Naive B cell (primary cell): ENCODE measurements around the gene CLEC16A. TPM values are rescaled to one million over a fixed set of nuclear protein-coding genes. Genes with fewer than 3 reads are reported as not detected.

ENCODE experiments used
- ATAC-seq, 2 donors: fragments of 150-1000 bp; cut with Tn5 transposase; 2 replicates each; pipeline ENCODE4 v1.10.0; 2021; ENCODE audit warnings: low read depth in 2 of 2, mild to moderate bottlenecking in 2 of 2, moderate library complexity in 2 of 2
- DNase-seq: peaks from one replicate; pipeline ENCODE4 v3.0.0; 2022
- H3K27ac Mint-ChIP-seq, 6 donors: one replicate each; pipeline ENCODE4 v1.8.0; 2020 to 2022; ENCODE audit warnings: mild to moderate bottlenecking in 6 of 6, mixed read lengths in 6 of 6, moderate library complexity in 5 of 6, inconsistent platforms in 2 of 6
- H3K27me3 Mint-ChIP-seq, 3 donors: one replicate each; pipeline ENCODE4 v1.8.0; 2021 to 2022; ENCODE audit warnings: mixed read lengths in 3 of 3, mild to moderate bottlenecking in 1 of 3
- H3K36me3 Mint-ChIP-seq, 2 donors: one replicate each; pipeline ENCODE4 v1.8.0; 2020 to 2022; ENCODE audit warnings: mixed read lengths in 2 of 2, inconsistent platforms in 1 of 2, mild to moderate bottlenecking in 1 of 2
- H3K4me1 Mint-ChIP-seq, 3 donors: one replicate each; pipeline ENCODE4 v1.8.0; 2020 to 2022; ENCODE audit warnings: mixed read lengths in 3 of 3, inconsistent platforms in 1 of 3, mild to moderate bottlenecking in 1 of 3, moderate library complexity in 1 of 3
- H3K4me3 Mint-ChIP-seq, 8 donors: one replicate each; pipeline ENCODE4 v1.8.0; 2020 to 2022; ENCODE audit warnings: mild to moderate bottlenecking in 8 of 8, mixed read lengths in 8 of 8, moderate library complexity in 8 of 8, inconsistent platforms in 2 of 8
- H3K9me3 Mint-ChIP-seq, 7 donors: one replicate each; pipeline ENCODE4 v1.8.0; 2020 to 2022; ENCODE audit warnings: mixed read lengths in 7 of 7, mild to moderate bottlenecking in 5 of 7, inconsistent platforms in 2 of 7, moderate library complexity in 1 of 7
- polyA plus RNA-seq, 6 donors: library from polyadenylated mRNA; unstranded; fragments of 300-500 nt; fragmentation: Illumina TruSeq; gene quantifications; one replicate each; pipeline ENCODE4 v1.2.3, GENCODE V29; 2021; ENCODE audit warnings: low read depth in 6 of 6

The CLEC16A gene
- polyA plus RNA-seq, 6 donors from 2014 or later: 11.8 to 34.9 (median 18.7) TPM

GRCh38 chr16:11204513-11205047 lies 260.2 kb downstream of the CLEC16A start:
- DNase-seq (no peak), ATAC-seq (no peak)
- peaks cover 0 to 68% (median 23%) of the 10 kb centered on the region in 3 donors for H3K27me3 Mint-ChIP-seq
- H3K4me3 Mint-ChIP-seq: no peak overlapping the region
- H3K36me3 Mint-ChIP-seq: no peaks in the 10 kb centered on the region
- no peak overlapping the region for H3K27ac Mint-ChIP-seq
- H3K4me1 Mint-ChIP-seq: peaks cover 11 to 25% (median 17%) of the 10 kb centered on the region in 3 donors
- peaks cover 0 to 4% (median 2%) of the 10 kb centered on the region in 7 donors for H3K9me3 Mint-ChIP-seq

DNA sequence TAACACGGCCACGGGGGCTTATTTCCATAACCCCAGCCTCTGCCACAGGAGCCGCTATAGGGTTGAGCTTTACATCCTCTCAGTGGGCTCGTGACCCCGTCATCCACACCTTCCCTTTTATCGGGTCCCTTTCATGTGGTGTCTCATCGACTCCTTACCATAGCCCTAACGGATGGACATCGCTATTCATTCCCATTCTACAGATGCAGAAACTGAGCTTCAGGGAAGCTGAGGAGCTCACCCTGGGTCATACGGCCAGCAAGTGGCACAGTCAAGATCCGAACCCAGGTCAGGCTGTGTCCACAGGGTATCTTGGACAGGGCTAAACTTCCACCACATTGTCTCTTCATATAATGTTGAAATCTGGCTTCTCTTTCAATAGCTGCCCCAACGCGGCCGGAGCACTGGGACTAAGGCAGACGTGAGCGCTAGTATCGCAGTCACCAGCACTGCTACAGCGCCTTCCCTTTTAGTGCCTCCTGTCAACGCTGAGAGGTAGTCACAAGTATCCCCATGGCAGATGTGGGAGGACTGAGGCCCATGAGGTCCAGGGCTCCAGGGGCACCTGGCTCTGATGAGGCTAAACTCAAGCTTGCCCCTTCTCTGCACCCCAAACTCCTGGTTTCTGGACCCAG lies 260.8 kb downstream of the CLEC16A start:
- Mint-ChIP-seq H3K27me3 (peaks cover 0 to 68% (median 23%) of the 10 kb centered on the region in 3 donors), H3K27ac (no peak overlapping the region)
- ATAC-seq: no peak

GRCh38 chr16:11205754-11206581 lies 261.6 kb downstream of the CLEC16A start:
- Mint-ChIP-seq H3K4me3 (no peak overlapping the region), H3K9me3 (peaks cover 0 to 4% (median 2%) of the 10 kb centered on the region in 7 donors), H3K27me3 (peaks cover 0 to 62% (median 25%) of the 10 kb centered on the region in 3 donors), H3K36me3 (no peaks in the 10 kb centered on the region), H3K27ac (no peak overlapping the region), H3K4me1 (peaks cover 15 to 30% (median 23%) of the 10 kb centered on the region in 3 donors)
- DNase-seq (no peak), ATAC-seq (no peak)

More for the DNA sequence above, 260.8 kb downstream of the CLEC16A start:
- Mint-ChIP-seq H3K36me3 (no peaks in the 10 kb centered on the region), H3K4me3 (no peak overlapping the region), H3K9me3 (peaks cover 0 to 4% (median 2%) of the 10 kb centered on the region in 7 donors), H3K4me1 (peaks cover 14 to 30% (median 21%) of the 10 kb centered on the region in 3 donors)
- no peak for DNase-seq

GRCh38 chr16:11207646-11208045 lies 263.3 kb downstream of the CLEC16A start:
- H3K27ac Mint-ChIP-seq: no peak overlapping the region
- ATAC-seq: no peak
- H3K27me3 Mint-ChIP-seq: peaks cover 0 to 61% (median 39%) of the 10 kb centered on the region in 3 donors
- DNase-seq: no peak
- no peak overlapping the region for H3K4me3 Mint-ChIP-seq
- H3K36me3 Mint-ChIP-seq: no peaks in the 10 kb centered on the region
- peaks cover 0 to 4% (median 2%) of the 10 kb centered on the region in 7 donors for H3K9me3 Mint-ChIP-seq
- peaks cover 15 to 19% (median 17%) of the 10 kb centered on the region in 3 donors for H3K4me1 Mint-ChIP-seq

DNA sequence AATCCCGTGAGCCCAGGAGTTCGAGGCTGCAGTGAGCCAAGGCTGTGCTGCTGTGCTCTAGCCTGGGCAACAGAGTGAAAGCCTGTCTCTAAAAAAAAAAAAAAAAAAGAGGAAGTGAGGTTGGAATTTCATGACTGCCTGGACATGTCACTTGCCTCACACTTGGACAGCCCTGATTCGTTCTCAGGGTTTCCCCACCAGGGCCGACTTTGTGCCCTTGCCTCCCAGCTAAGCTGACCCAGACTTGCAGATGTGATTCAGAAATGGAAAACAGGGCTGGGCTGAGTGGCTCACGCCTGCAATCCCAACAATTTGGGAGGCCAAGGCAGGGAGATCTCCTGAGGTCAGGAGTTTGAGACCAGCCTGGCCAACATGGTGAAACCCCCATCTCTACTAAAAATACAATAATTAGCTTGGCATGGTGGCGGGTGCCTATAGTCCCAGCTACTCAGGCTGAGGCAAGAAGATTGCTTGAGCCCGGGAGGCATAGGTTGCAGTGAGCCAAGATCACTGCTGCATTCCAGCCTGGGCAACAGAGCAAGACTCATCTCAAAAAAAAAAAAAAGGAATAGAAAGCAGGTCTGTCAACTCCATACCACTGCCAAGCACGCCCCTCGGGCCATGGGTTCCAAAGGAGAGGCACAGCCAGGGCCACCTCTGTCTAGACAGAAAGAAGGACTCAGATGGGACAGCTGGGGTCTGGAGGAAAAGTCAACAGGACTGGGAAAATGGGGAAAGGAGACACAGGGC lies 264.7 kb downstream of the CLEC16A start:
- Mint-ChIP-seq H3K9me3 (peaks cover 0 to 4% (median 2%) of the 10 kb centered on the region in 7 donors), H3K36me3 (no peaks in the 10 kb centered on the region), H3K27ac (peak overlapping the region in 1 of 6 donors; percentile 76), H3K27me3 (peaks cover 0 to 58% (median 39%) of the 10 kb centered on the region in 3 donors), H3K4me1 (peaks cover 13 to 18% (median 13%) of the 10 kb centered on the region in 3 donors), H3K4me3 (no peak overlapping the region)
- no peak for DNase-seq
- peak in 1 of 2 donors; percentile 47 for ATAC-seq

DNA sequence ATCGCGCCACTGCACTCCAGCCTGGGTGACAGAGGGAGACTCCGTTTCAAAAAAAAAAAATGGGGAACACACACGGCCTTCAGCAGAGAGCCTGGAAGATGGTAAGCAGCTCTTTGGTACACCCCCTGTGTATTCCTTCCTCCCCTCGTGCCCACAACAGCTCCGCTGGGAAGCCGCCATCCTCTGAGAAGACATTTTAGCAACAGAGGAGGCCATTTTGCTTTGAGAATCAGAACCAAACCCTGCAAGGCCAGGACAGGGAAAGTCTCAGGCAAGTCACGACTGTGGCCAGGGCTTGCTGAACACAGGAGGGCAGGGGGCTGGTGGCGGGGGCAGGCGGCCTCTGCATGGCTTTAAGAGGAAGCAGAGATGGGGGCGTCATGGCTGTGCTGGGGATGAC lies 265.9 kb downstream of the CLEC16A start:
- peaks cover 0 to 48% (median 30%) of the 10 kb centered on the region in 3 donors for H3K27me3 Mint-ChIP-seq
- H3K9me3 Mint-ChIP-seq: peaks cover 0 to 4% (median 2%) of the 10 kb centered on the region in 7 donors
- DNase-seq (no peak), ATAC-seq (no peak)
- H3K36me3 Mint-ChIP-seq: no peaks in the 10 kb centered on the region
- peaks cover 13 to 18% (median 13%) of the 10 kb centered on the region in 3 donors for H3K4me1 Mint-ChIP-seq
- H3K27ac Mint-ChIP-seq: peak overlapping the region in 1 of 6 donors; percentile 30
- no peak overlapping the region for H3K4me3 Mint-ChIP-seq

DNA sequence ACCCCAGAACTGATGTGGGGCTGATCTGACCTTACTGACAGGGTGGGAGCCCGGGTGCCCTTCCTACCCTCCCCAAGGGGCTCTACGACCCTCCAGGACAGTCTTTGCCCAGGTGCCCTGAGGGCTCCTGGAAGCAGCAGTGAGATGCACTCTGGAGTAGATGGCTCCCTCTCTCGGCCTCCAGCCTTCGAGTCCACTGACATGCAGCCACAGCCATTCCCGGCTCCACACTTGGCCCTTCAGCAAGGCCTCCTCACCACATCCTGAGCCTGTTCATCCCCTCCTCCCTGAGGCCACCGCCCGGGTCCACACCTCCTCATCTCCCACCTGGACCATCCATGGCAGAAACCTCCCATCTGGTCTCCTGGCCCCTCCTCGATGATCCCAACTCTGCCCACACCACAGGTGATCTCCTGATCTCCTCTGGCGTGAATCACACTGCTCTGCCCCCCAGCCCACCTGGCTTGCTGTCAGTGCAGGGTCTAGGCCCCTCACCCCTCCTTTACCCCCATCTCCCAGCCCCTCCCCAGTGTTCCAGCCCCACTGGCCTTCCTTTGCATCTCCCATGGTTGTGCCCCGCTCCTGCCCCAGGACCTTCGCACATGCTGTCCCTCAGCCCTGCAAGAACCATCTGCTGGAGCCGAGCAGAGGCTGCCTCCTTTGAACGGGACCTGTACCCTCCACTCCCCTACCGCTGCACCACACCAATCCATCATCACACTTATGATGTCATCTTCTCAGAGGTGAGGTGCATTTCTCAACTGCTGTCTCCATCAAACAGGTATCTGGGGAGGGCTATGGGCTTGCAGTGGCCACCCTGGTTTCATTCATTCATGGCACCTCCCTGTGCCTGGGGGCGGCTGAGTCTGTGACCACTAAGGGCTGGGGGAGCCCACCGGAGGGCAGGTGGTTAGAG lies 267.0 kb downstream of the CLEC16A start:
- DNase-seq (no peak), ATAC-seq (no peak)
- H3K27me3 Mint-ChIP-seq: peaks cover 0 to 46% (median 29%) of the 10 kb centered on the region in 3 donors
- H3K27ac Mint-ChIP-seq: peak overlapping the region in 3 of 6 donors; percentile 47 to 92 (median 75)
- peaks cover 11 to 17% (median 13%) of the 10 kb centered on the region in 3 donors for H3K4me1 Mint-ChIP-seq
- H3K36me3 Mint-ChIP-seq: peaks cover 0 to 7% of the 10 kb centered on the region in 2 donors
- H3K4me3 Mint-ChIP-seq: peak overlapping the region in 1 of 8 donors; percentile 45
- H3K9me3 Mint-ChIP-seq: peaks cover 7 to 11% (median 8%) of the 10 kb centered on the region in 7 donors

- no peak for ATAC-seq
- Mint-ChIP-seq H3K4me3 (no peak overlapping the region), H3K4me1 (peaks cover 5 to 10% (median 7%) of the 10 kb centered on the region in 3 donors), H3K27ac (peak overlapping the region in 2 of 6 donors; percentile 45 to 47), H3K9me3 (peaks cover 7 to 12% (median 9%) of the 10 kb centered on the region in 7 donors), H3K36me3 (peaks cover 0 to 7% of the 10 kb centered on the region in 2 donors), H3K27me3 (peaks cover 0 to 37% (median 20%) of the 10 kb centered on the region in 3 donors)
- no peak for DNase-seq
These were observed 267.8 kb downstream of the CLEC16A start for GRCh38 chr16:11211977-11212797.

DNA sequence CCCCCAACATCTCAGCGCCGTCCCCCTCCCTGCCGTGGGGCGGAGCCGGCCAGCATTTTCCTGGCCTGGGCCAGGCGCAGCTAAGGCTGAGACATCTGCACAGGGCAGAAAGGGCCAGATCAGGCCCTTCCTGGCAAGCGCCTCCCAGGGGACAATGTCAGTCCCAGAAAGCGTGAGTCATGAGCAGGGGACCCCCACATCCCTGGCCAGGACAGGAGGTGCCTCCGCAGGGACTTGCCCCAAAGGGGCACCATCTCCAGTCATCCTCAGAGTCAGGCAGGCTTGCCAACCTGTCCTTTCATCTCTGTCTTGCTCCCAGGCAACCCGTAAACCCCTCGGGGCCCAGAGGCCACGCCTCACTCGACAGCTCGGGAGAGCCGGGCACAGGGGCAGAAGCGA lies 268.4 kb downstream of the CLEC16A start:
- H3K4me3 Mint-ChIP-seq: no peak overlapping the region
- H3K27me3 Mint-ChIP-seq: peaks cover 0 to 31% (median 16%) of the 10 kb centered on the region in 3 donors
- no peak for DNase-seq
- H3K27ac Mint-ChIP-seq: no peak overlapping the region
- H3K36me3 Mint-ChIP-seq: peaks cover 0 to 7% of the 10 kb centered on the region in 2 donors
- peaks cover 4 to 14% (median 9%) of the 10 kb centered on the region in 7 donors for H3K9me3 Mint-ChIP-seq
- no peak for ATAC-seq
- H3K4me1 Mint-ChIP-seq: peaks cover 5 to 10% (median 7%) of the 10 kb centered on the region in 3 donors

- DNase-seq: no peak
- no peak for ATAC-seq
- Mint-ChIP-seq H3K36me3 (peaks cover 0 to 7% of the 10 kb centered on the region in 2 donors), H3K9me3 (peaks cover 4 to 19% (median 10%) of the 10 kb centered on the region in 7 donors), H3K27me3 (peaks cover 0 to 26% (median 16%) of the 10 kb centered on the region in 3 donors), H3K27ac (no peak overlapping the region), H3K4me1 (peaks cover 5 to 7% (median 7%) of the 10 kb centered on the region in 3 donors), H3K4me3 (no peak overlapping the region)
These were observed 269.0 kb downstream of the CLEC16A start for GRCh38 chr16:11213373-11213772.

DNA sequence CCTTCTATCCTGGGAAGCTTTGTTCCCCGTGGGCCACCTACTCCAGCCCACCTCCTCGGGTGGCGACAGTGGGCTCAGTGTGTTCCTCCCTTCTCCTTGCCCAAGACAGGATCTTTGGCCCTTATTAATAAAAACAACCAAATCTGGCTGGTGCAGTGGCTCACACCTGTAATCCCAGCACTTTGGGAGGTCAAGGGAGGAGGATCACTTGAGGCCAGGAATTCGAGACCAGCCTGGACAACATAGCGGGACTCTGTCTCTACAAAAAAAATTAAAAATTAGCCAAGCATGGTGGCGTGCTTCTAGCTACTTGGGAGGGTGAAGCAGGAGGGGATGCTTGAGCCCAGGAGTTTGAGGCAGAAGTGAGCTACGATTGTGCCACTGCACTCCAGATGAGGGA lies 269.4 kb downstream of the CLEC16A start:
- Mint-ChIP-seq H3K27me3 (peaks cover 0 to 24% (median 16%) of the 10 kb centered on the region in 3 donors), H3K27ac (no peak overlapping the region), H3K9me3 (peaks cover 4 to 24% (median 11%) of the 10 kb centered on the region in 7 donors), H3K4me3 (no peak overlapping the region), H3K4me1 (peaks cover 4 to 9% (median 6%) of the 10 kb centered on the region in 3 donors), H3K36me3 (peaks cover 0 to 7% of the 10 kb centered on the region in 2 donors)
- no peak for ATAC-seq
- DNase-seq: no peak
